Upper lobe of left lung (tissue), 4 donors: ENCODE data around the gene KAT6B.

ENCODE experiments used
- CTCF ChIP-seq, 6 experiments: fragments of 450-650 bp in 4 of 6; fragments of 200-600 bp in 2 of 6; sonication (generic) in 2 of 6; IDR thresholded peaks; one replicate each; pipeline ENCODE4 v1.5.1; 2016 to 2019; ENCODE audit warnings: antibody characterized with exemption in 6 of 6
- EP300 ChIP-seq, 4 donors: sonication (generic); formaldehyde crosslinking; IDR thresholded peaks; one replicate each; pipeline ENCODE4 v1.5.1; 2017; ENCODE audit warnings: antibody characterized with exemption in 4 of 4, control low read depth in 2 of 4
- POLR2A ChIP-seq, 4 donors: fragments of 450-650 bp; IDR thresholded peaks; one replicate each; pipeline ENCODE4 v1.5.1; 2016 to 2017; ENCODE audit warnings: antibody characterized with exemption in 4 of 4, mild to moderate bottlenecking in 2 of 4
- POLR2AphosphoS5 ChIP-seq, 2 donors: sonication (generic); formaldehyde crosslinking; IDR thresholded peaks; one replicate each; pipeline ENCODE4 v1.5.1; 2017; ENCODE audit warnings: antibody characterized with exemption in 2 of 2

GRCh38 chr10:74936577-74937265 lies 110.3 kb downstream of the KAT6B start:
- TF ChIP-seq CTCF (IDR thresholded peaks at IDR 0.05) (no peak), POLR2A (IDR thresholded peaks at IDR 0.05) (no peak), EP300 (IDR thresholded peaks at IDR 0.05) (no peak), POLR2AphosphoS5 (IDR thresholded peaks at IDR 0.05) (no peak)
